Measurements from ENCODE around the gene MCM3AP.

GRCh38 chr21:46189213-46189958 is 96.0 kb downstream of the MCM3AP start:
- TF ChIP-seq CTCF (IDR thresholded peaks at IDR 0.05) = no peak
- no peak for TF ChIP-seq EZH2 (IDR thresholded peaks at IDR 0.05)
